Upper lobe of right lung (tissue), 1 donor: Measurements from ENCODE around the gene RGS4. TPM values are rescaled to one million over a fixed set of nuclear protein-coding genes. Genes with fewer than 3 reads are reported as not detected.

Experiments used
- ATAC-seq: fragments of 200-7000 bp; cut with Tn5 transposase; one replicate; pipeline ENCODE4 v1.9.1; 2020; ENCODE audit warnings: mild to moderate bottlenecking, moderate library complexity
- DNase-seq: peaks from one replicate; pipeline ENCODE4 v3.0.0-alpha.2; 2020
- H3K27ac ChIP-seq: fragments of 200-600 bp; one replicate; pipeline ENCODE4 v1.8.0; 2022
- H3K27me3 ChIP-seq: fragments of 200-600 bp; one replicate; pipeline ENCODE4 v1.8.0; 2022; ENCODE audit warnings: mild to moderate bottlenecking
- H3K36me3 ChIP-seq: fragments of 200-600 bp; one replicate; pipeline ENCODE4 v1.8.0; 2022
- H3K4me1 ChIP-seq: fragments of 200-600 bp; one replicate; pipeline ENCODE4 v1.8.0; 2022
- H3K4me3 ChIP-seq: fragments of 200-600 bp; one replicate; pipeline ENCODE4 v1.8.0; 2022; ENCODE audit warnings: mild to moderate bottlenecking
- H3K9me3 ChIP-seq: fragments of 200-600 bp; one replicate; pipeline ENCODE4 v1.8.0; 2022
- intact Hi-C: fragments of 100-400 bp; cut with DNase I; formaldehyde crosslinking; loops from one replicate; pipeline ENCODE4 v1.11.0; 2022
- total RNA-seq: library from RNA; stranded (reverse); fragmentation: NEBNext Ultra II Directional; extraction: Animal tissue kit (Norgen Biotek cat#: 25700); gene quantifications from one replicate; pipeline ENCODE4 v1.2.1, GENCODE V29; 2021
- TF ChIP-seq, protein P1 (sequence below): fragments of 200-600 bp; IDR thresholded peaks from one replicate; pipeline ENCODE4 v1.8.0; 2022; ENCODE audit warnings: antibody characterized with exemption
- donor health status: DM: no; HTN: yes; CAD: no; lungs with severe emphysema.

RGS4 gene
- total RNA-seq, 1 donor from 2014 or later = 0.81 TPM

DNA sequence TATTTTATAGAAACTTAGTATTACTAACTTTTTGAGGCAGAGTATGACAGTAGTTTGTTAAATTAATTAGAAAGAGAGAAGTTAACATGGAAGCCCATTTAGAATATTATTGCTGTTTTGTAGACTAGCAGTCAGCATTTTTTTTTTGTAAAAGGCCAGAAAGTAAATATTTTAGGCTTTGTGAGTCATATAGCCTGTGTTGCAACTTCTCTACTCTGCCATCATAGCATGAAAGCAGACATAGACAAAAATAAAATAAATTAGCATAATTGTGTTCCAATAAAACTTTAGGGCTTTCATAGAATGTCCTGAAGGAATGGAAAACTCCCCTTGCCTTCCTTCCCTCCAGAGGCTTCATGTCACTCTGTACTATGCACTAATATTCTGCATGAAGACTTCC is 12.3 kb upstream of the RGS4 start:
- Histone ChIP-seq H3K4me3 (no peak overlapping the region), H3K27ac (no peak overlapping the region), H3K9me3 (no peaks in the 10 kb centered on the region), H3K27me3 (no peaks in the 10 kb centered on the region), H3K4me1 (no peaks in the 10 kb centered on the region), H3K36me3 (no peaks in the 10 kb centered on the region)
- DNase-seq = no peak
- intact Hi-C loops = no loop called here
- TF ChIP-seq, protein P1, sequence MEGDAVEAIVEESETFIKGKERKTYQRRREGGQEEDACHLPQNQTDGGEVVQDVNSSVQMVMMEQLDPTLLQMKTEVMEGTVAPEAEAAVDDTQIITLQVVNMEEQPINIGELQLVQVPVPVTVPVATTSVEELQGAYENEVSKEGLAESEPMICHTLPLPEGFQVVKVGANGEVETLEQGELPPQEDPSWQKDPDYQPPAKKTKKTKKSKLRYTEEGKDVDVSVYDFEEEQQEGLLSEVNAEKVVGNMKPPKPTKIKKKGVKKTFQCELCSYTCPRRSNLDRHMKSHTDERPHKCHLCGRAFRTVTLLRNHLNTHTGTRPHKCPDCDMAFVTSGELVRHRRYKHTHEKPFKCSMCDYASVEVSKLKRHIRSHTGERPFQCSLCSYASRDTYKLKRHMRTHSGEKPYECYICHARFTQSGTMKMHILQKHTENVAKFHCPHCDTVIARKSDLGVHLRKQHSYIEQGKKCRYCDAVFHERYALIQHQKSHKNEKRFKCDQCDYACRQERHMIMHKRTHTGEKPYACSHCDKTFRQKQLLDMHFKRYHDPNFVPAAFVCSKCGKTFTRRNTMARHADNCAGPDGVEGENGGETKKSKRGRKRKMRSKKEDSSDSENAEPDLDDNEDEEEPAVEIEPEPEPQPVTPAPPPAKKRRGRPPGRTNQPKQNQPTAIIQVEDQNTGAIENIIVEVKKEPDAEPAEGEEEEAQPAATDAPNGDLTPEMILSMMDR = no peak
- no peak for ATAC-seq

DNA sequence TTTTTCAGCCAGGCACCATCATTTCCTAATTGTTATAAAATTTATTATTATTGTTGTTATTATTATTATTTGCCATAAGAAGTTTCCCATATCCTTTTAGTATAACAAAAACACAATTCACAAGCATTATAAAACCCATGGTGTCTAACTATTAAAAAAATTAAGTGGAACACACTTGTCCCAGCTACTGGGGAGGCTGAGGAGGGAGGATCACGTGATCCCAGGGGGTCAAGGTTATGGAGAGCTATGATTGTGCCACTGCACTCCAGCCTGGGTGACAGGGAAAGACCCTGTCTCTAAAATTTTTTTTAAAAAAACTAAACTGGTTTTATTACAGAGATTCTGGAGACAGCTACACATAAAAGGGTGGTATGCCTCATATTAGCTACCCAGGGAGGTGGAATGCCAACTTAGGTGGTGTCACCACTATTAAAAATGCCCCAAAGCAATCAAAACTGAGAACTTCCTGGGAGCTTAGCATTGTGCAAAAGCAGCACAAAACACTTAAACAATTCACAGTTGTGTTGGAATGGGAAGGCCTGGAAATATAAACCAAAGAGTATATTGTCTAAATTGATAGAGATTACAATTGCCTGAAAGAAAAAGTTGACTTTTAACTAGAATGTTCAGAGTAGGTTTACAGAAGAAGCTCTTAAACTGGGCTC is 8.7 kb upstream of the RGS4 start:
- no peak for ATAC-seq
- DNase-seq = no peak
- H3K4me3 ChIP-seq = no peak overlapping the region
- H3K27ac ChIP-seq = no peak overlapping the region
- no peaks in the 10 kb centered on the region for H3K4me1 ChIP-seq
- no peaks in the 10 kb centered on the region for H3K36me3 ChIP-seq
- H3K27me3 ChIP-seq = no peaks in the 10 kb centered on the region
- intact Hi-C loops = no loop called here
- TF ChIP-seq, protein P1 = no peak
- H3K9me3 ChIP-seq = no peaks in the 10 kb centered on the region

DNA sequence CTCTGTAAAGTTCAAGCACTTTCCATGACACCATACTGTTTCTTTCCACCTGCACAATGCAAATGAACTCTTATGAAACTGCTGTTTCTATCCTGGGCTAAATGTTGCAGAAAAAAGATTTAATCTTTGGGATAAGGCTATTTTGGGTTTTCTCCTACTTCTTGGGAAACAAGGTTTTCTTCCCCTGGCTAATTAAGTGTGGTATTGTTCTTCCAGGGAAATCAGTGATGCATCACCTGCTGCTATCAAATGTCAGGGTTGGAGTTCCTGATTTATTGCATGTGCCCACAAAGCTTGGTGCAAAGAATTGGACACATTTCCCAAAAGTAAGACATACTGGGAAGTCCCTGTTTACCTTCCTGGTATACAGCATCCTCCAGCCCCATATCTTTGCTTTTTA is 6.0 kb upstream of the RGS4 start:
- TF ChIP-seq, protein P1 = no peak
- H3K9me3 ChIP-seq = no peaks in the 10 kb centered on the region
- no peaks in the 10 kb centered on the region for H3K4me1 ChIP-seq
- H3K27ac ChIP-seq = no peak overlapping the region
- intact Hi-C loops = no loop called here
- H3K27me3 ChIP-seq = no peaks in the 10 kb centered on the region
- H3K36me3 ChIP-seq = no peaks in the 10 kb centered on the region
- DNase-seq = no peak
- no peak for ATAC-seq
- H3K4me3 ChIP-seq = no peak overlapping the region

DNA sequence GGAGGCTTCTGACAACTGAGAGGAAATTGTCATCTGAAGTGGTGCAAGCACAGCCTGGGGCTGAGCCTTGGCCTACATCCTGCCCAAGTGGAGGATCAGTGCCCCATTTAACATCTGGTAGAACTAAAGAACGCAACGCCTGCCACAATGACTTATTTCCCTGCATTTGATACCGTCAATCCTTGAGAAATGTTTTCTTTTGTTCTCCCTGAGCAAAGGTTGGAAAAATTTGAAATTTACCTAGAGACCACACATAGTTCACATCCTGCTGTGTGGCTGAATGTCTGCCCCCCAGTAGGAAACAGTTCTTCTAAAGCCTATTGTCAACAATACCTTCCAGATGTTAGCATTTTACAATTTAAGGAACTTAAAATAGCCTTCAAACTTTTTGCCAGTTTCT is 5.6 kb upstream of the RGS4 start:
- Histone ChIP-seq H3K4me3 (no peak overlapping the region), H3K36me3 (no peaks in the 10 kb centered on the region), H3K27ac (no peak overlapping the region), H3K9me3 (no peaks in the 10 kb centered on the region), H3K27me3 (no peaks in the 10 kb centered on the region), H3K4me1 (no peaks in the 10 kb centered on the region)
- TF ChIP-seq, protein P1 = no peak
- ATAC-seq (no peak), DNase-seq (no peak)
- intact Hi-C loops = no loop called here

DNA sequence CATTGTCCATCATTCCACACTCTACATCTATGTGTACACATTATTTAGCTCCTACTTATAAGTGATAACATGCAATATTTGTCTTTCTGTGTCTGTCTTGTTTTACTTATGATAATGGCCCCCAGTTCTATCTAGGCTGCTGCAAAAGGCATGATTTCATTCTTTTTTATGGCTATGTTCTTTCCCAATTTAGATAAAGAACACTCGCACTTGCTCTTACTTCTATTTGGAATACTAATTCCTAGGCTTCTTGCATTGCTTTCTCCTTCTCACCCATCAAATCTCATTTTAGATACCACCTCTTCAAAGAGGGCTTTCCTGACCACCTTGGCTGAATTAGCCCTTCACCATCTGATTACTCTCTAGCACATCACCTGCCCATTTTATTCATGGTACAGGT is 3.0 kb upstream of the RGS4 start:
- H3K4me3 ChIP-seq = no peak overlapping the region
- H3K9me3 ChIP-seq = no peaks in the 10 kb centered on the region
- no peak for DNase-seq
- TF ChIP-seq, protein P1 = no peak
- peaks cover 4% of the 10 kb centered on the region for H3K27me3 ChIP-seq
- ATAC-seq = no peak
- no peaks in the 10 kb centered on the region for H3K4me1 ChIP-seq
- no peaks in the 10 kb centered on the region for H3K36me3 ChIP-seq
- intact Hi-C loops = no loop called here
- H3K27ac ChIP-seq = no peak overlapping the region

DNA sequence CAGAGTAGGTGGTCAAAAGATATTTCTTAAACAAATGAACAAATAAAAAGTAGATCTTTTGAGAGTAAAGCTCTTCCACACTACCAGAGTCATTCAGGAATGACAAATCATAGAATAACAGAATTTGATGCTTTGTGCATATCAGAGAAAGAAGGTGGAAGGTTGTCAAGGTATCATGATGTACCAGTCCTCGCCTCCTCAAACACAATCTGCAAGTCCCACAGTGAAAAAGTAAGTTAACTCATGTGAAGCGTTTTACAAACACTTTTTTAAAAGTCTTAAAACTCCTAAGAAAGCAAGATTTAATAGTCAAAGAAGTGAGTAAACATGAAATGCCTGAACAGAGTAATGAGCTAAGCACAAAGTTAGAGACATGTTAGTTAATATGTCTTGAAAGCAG is 2.5 kb upstream of the RGS4 start:
- Histone ChIP-seq H3K9me3 (no peaks in the 10 kb centered on the region), H3K36me3 (no peaks in the 10 kb centered on the region), H3K27me3 (peaks cover 4% of the 10 kb centered on the region), H3K4me1 (no peaks in the 10 kb centered on the region), H3K27ac (no peak overlapping the region), H3K4me3 (no peak overlapping the region)
- DNase-seq (no peak), ATAC-seq (no peak)
- intact Hi-C loops = no loop called here
- TF ChIP-seq, protein P1 = no peak
